OCI-LY1 (cell line): ENCODE data around the gene PTPRM.
"Not testable (repeated sequence)": the region's sequence is repeated elsewhere in the genome, so short reads cannot be mapped to it uniquely, and the experiment has no call there.

ENCODE experiments used
- H2AFZ ChIP-seq: fragments of 200-600 bp; sonication (generic), shearing (Covaris generic); 2 replicates; pipeline ENCODE4 v1.6.0; 2014; ENCODE audit warnings: antibody characterized with exemption, mild to moderate bottlenecking, low read length
- H3F3A ChIP-seq: fragments of 200-600 bp; sonication (generic), shearing (Covaris generic); 2 replicates; pipeline ENCODE4 v1.6.0; 2014; ENCODE audit warnings: mild to moderate bottlenecking, antibody characterized with exemption, low read length, moderate library complexity; ENCODE audit not compliant: insufficient read depth
- H3K27ac ChIP-seq: fragments of 200-600 bp; sonication (generic); 2 replicates; pipeline ENCODE4 v1.5.1; 2014; ENCODE audit warnings: low read length, mixed run types, mild to moderate bottlenecking, low read depth; ENCODE audit not compliant: poor library complexity, severe bottlenecking
- H3K27me3 ChIP-seq: fragments of 200-600 bp; sonication (generic); 2 replicates; pipeline ENCODE4 v1.6.0; 2014; ENCODE audit warnings: antibody characterized with exemption, mild to moderate bottlenecking, low read length, moderate library complexity; ENCODE audit not compliant: insufficient read depth
- H3K36me3 ChIP-seq: fragments of 200-600 bp; sonication (generic); 2 replicates; pipeline ENCODE4 v1.6.1; 2014; ENCODE audit warnings: mild to moderate bottlenecking, antibody characterized with exemption, low read length, moderate library complexity, mixed read lengths; ENCODE audit not compliant: insufficient read depth
- H3K4me1 ChIP-seq: fragments of 200-600 bp; sonication (generic); 2 replicates; pipeline ENCODE4 v1.5.1; 2014; ENCODE audit warnings: mild to moderate bottlenecking, low read length, moderate library complexity; ENCODE audit not compliant: insufficient read depth, severe bottlenecking
- H3K4me2 ChIP-seq: fragments of 200-600 bp; sonication (generic), shearing (Covaris generic); 2 replicates; pipeline ENCODE4 v1.6.1; 2014; ENCODE audit warnings: low read length
- H3K4me3 ChIP-seq: fragments of 200-600 bp; sonication (generic); 2 replicates; pipeline ENCODE4 v1.5.1; 2014; ENCODE audit warnings: low read length, low read depth, mild to moderate bottlenecking, mixed read lengths; ENCODE audit not compliant: poor library complexity, severe bottlenecking
- H3K79me2 ChIP-seq: fragments of 200-600 bp; shearing (Covaris generic); 2 replicates; pipeline ENCODE4 v1.6.1; 2016; ENCODE audit warnings: mixed run types, low read length, mixed read lengths; ENCODE audit not compliant: insufficient read depth
- H3K9ac ChIP-seq: fragments of 200-600 bp; sonication (generic), shearing (Covaris generic); 2 replicates; pipeline ENCODE4 v1.6.1; 2014; ENCODE audit warnings: mild to moderate bottlenecking, low read length, mixed read lengths
- H3K9me2 ChIP-seq: fragments of 200-600 bp; sonication (generic), shearing (Covaris generic); 2 replicates; pipeline ENCODE4 v1.6.1; 2014; ENCODE audit warnings: low read depth, mild to moderate bottlenecking, low read length, mixed read lengths
- H3K9me3 ChIP-seq: fragments of 200-600 bp; shearing (Covaris generic); 2 replicates; pipeline ENCODE4 v1.6.1; 2014; ENCODE audit warnings: low read length, mixed read lengths
- H4K20me1 ChIP-seq: fragments of 200-600 bp; sonication (generic), shearing (Covaris generic); 2 replicates; pipeline ENCODE4 v1.6.0; 2016; ENCODE audit warnings: mild to moderate bottlenecking, low read length; ENCODE audit not compliant: insufficient read depth
- EZH2 ChIP-seq: fragments of 200-600 bp; sonication (generic), shearing (Covaris generic); IDR thresholded peaks from 2 replicates; pipeline ENCODE4 v1.8.0; 2017; ENCODE audit warnings: borderline replicate concordance, mixed run types, mild to moderate bottlenecking, antibody characterized with exemption, low read length, moderate library complexity, mixed read lengths
- TF ChIP-seq, protein P1 (sequence below): fragments of 200-600 bp; sonication (generic), shearing (Covaris generic); IDR thresholded peaks from 2 replicates; pipeline ENCODE4 v1.5.1; 2017; ENCODE audit warnings: mild to moderate bottlenecking, antibody characterized with exemption, low read length, moderate library complexity, mixed read lengths

PTPRM gene

DNA sequence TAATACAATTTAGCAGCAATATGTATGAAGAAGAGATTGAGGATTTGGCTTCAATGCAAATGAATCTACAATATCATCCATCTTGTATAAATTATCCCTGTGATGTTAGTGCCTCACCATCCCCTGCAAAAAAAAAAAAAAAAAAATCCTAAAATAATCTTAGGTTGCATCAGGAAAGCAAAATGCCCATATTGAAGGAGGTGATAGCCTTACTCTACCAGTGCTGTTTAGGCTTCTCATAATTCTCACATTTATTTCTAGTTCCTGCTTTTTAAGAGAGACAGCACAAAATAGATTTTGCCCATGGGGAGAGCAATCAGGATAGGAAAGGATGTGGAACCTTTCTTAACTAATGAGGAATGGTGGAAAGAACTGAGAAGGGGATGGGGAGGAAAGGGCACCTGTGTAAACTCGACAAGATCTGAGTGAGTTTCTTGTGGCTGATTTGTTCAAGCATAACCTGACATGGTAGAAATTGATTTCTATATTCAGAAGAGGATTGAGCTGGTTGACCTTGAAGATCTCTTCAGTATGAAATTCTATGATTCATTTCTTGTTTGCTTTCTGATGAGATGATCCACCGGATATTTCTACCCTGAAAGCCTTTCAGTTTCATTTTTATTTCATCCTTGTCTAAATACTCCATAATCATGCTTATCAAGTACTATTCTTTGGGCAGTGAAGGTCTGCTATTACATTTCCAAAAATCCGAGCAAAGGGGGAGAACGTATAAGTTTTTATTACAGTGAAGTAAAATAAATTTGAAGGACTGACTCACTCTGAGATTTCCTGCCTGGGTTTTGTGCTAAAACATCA lies 391.2 kb downstream of the PTPRM start:
- no peak overlapping the region for H2AFZ ChIP-seq
- H3K4me3 ChIP-seq, result no peak overlapping the region
- no peak overlapping the region for H3K27ac ChIP-seq

DNA sequence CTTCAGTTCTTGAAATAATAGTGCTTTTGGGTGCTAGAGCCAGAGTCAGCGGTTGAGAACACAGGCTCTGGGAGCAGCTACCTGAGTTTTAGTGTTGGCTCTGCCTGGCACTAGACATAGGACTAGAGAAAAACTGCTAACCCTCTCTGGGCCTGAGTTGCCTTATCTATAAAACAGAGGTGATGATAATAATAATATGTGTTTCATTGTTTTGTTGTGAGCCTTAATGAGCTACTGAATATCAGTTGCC lies 391.7 kb downstream of the PTPRM start:
- no peaks in the 10 kb centered on the region for H3F3A ChIP-seq
- no peak overlapping the region for H2AFZ ChIP-seq
- H3K36me3 ChIP-seq, result no peaks in the 10 kb centered on the region
- H3K9me2 ChIP-seq, result no peaks in the 10 kb centered on the region
- H3K27ac ChIP-seq, result no peak overlapping the region
- H3K4me1 ChIP-seq, result no peaks in the 10 kb centered on the region
- no peaks in the 10 kb centered on the region for H4K20me1 ChIP-seq
- H3K27me3 ChIP-seq, result no peaks in the 10 kb centered on the region
- no peak overlapping the region for H3K9ac ChIP-seq
- no peaks in the 10 kb centered on the region for H3K79me2 ChIP-seq
- H3K4me2 ChIP-seq, result no peak overlapping the region
- H3K4me3 ChIP-seq, result no peak overlapping the region
- no peak for TF ChIP-seq EZH2
- TF ChIP-seq, protein P1, sequence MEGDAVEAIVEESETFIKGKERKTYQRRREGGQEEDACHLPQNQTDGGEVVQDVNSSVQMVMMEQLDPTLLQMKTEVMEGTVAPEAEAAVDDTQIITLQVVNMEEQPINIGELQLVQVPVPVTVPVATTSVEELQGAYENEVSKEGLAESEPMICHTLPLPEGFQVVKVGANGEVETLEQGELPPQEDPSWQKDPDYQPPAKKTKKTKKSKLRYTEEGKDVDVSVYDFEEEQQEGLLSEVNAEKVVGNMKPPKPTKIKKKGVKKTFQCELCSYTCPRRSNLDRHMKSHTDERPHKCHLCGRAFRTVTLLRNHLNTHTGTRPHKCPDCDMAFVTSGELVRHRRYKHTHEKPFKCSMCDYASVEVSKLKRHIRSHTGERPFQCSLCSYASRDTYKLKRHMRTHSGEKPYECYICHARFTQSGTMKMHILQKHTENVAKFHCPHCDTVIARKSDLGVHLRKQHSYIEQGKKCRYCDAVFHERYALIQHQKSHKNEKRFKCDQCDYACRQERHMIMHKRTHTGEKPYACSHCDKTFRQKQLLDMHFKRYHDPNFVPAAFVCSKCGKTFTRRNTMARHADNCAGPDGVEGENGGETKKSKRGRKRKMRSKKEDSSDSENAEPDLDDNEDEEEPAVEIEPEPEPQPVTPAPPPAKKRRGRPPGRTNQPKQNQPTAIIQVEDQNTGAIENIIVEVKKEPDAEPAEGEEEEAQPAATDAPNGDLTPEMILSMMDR, result no peak
- H3K9me3 ChIP-seq, result no peaks in the 10 kb centered on the region

More for the DNA sequence above, 391.2 kb downstream of the PTPRM start:
- H3K9me3 ChIP-seq, result no peaks in the 10 kb centered on the region
- no peaks in the 10 kb centered on the region for H3F3A ChIP-seq
- H4K20me1 ChIP-seq, result no peaks in the 10 kb centered on the region
- H3K4me2 ChIP-seq, result no peak overlapping the region
- no peaks in the 10 kb centered on the region for H3K79me2 ChIP-seq
- H3K27me3 ChIP-seq, result no peaks in the 10 kb centered on the region
- TF ChIP-seq, protein P1, result no peak
- no peak for TF ChIP-seq EZH2
- H3K36me3 ChIP-seq, result no peaks in the 10 kb centered on the region
- no peaks in the 10 kb centered on the region for H3K4me1 ChIP-seq
- no peak overlapping the region for H3K9ac ChIP-seq
- no peaks in the 10 kb centered on the region for H3K9me2 ChIP-seq

DNA sequence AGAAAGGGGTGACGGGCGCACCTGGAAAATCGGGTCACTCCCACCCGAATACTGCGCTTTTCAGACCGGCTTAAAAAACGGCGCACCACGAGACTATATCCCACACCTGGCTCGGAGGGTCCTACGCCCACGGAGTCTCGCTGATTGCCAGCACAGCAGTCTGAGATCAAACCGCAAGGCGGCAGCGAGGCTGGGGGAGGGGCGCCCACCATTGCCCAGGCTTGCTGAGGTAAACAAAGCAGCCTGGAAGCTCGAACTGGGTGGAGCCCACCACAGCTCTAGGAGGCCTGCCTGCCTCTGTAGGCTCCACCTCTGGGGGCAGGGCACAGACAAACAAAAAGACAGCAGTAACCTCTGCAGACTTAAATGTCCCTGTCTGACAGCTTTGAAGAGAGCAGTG lies 399.6 kb downstream of the PTPRM start:
- H3K4me1 ChIP-seq, H3K79me2 ChIP-seq, H3K4me3 ChIP-seq, H3F3A ChIP-seq, H3K27ac ChIP-seq, H3K9me2 ChIP-seq, H3K27me3 ChIP-seq, H4K20me1 ChIP-seq, H2AFZ ChIP-seq, H3K9me3 ChIP-seq, H3K4me2 ChIP-seq, H3K36me3 ChIP-seq, H3K9ac ChIP-seq: not testable (repeated sequence)

DNA sequence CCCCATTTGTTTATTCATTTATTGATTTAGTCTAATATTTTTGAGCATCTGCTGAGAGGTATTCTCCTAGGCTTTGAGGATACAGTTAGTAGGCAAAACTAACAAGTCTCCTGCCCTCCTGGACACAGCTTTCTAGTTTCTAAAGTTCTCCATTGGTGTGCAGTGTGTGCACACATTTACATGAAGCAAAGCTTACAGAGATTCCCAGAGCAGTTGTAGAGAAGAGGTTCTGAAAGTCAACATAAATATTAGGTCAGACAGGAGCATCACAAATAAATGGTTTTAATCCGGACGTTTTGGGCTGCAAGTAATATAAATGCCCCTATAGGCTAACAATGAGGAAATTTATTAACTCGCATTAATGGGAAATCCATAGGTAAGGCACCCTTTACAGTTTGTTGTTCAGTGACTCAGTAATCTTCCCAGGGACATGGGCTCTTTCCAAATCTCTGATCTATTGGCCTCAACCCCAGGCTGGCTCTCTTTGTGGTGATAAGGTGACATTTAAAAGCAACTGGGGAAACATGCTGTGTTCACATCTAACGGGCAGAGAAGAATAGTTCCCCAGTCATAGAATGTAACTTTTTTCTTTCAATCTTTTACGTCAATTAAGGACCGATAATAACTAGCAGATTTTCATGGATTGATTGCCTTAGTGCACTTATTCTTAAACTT lies 407.2 kb downstream of the PTPRM start:
- Histone ChIP-seq H3K4me3 (no peak overlapping the region), H3K4me2 (no peak overlapping the region), H3K9me2 (no peaks in the 10 kb centered on the region), H3K27me3 (no peaks in the 10 kb centered on the region), H3K4me1 (no peaks in the 10 kb centered on the region), H3K36me3 (no peaks in the 10 kb centered on the region), H2AFZ (no peak overlapping the region), H3F3A (no peaks in the 10 kb centered on the region), H3K79me2 (no peaks in the 10 kb centered on the region), H3K9ac (no peak overlapping the region), H3K9me3 (no peaks in the 10 kb centered on the region), H4K20me1 (no peaks in the 10 kb centered on the region), H3K27ac (no peak overlapping the region)
- no peak for TF ChIP-seq EZH2
- TF ChIP-seq, protein P1, result no peak
